RKO (cell line): ENCODE results near the gene GNAZ.

Source experiments
- DNase-seq: peaks from one replicate; pipeline ENCODE4 v3.0.0-alpha.2; 2016; ENCODE audit warnings: low spot score

GNAZ gene

DNA sequence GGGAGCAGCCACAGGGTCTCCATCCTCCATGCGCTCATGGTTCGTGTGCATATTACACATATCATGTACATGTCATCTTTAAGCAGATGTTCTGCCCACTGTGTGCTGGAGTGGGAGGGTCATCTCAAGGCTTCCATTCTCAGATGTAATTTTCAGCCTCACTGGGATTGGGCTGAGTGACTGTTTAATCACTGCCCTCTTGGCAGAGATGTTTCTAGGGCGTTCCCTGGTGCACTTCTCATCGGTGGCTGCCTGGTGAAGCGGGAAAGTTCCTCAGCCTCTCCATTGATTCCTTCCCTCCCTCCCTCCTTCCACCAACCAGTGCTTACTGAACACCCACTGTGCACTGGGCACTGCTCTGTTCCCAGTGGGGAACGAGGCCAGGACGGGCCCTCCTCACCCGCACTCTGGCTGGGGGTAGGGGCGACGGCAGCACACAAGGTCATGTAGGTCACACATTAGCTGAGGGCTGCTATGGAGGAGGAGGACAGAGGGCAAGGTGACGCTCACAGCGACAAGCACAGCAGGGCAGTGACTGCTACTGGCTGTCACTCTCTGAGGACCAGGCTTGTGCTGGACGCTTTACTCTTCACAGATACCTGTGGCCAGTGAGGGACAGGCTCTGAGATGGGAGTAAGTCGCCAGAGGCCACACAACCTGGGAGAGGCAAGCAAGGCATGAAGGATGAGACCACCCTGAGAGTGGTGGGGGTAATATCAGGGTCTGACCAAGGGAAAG lies 22.9 kb downstream of the GNAZ start:
- no peak for DNase-seq

DNA sequence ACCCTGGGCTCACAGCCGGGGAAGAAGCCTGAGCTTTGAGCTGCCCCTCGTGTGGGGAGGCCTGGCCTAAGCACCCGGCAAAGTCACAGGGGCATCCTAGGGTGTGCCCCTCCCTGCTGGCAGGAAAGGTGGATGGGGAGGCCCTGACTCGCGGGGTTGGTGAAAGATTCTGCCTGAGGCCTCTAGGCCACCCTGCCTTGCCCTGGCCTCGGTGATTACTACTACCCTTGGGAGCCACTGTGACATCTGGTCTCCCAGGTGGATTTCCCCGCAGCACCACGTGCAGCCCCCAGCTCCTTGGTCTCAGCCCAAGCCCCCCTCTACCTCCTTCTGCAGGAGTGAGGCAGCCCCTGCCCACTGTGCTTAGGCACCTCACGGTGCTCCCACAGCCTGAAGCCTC lies 23.9 kb downstream of the GNAZ start:
- DNase-seq: no peak

DNA sequence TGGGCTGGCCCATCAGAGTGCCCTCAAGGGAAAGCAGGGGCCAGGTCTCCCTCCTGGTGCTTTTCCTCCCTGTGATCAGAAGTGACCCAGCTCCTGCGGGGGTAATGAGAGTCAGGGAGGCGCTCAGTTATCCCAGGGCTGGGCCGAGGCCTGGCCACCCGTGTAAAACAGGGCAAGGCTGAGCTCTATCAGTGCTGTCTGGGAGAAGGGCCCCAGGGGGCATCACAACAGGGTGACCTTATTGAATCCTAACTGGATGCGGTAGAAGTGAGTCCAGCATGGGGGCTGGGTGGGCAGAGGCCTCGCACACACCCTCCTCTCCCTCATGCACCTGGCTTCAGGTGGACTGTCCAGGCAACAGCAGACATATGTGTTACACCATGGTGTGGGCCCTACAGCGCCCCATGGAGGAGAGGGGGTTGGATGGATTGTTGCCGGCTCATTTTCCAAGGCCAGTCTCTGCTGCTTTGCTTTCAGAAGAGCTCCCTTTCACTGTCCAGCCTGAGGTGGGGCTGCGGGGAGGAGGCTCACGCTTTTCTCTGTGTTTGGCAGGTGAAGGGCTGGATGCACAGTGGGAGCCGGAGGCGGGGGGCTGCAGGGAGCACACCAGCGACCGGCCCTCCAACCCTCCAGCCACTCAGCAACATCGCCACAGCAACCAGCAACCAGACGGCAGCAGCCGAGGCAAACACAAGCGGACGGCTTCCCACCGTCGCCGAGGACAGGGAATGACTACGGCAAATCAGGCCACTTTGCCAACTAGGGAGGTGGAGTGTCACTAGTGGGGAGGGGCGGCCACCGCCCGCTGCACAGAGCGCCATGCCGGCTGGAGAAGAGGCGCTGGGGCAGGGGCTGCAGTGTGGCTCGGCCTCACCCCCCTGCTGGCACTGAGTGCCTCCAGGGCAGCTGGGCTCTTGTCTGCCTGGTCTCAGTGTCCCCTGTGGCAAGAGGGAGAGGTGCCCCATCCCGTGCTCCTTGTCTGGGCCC lies 24.7 kb downstream of the GNAZ start:
- DNase-seq: no peak

DNA sequence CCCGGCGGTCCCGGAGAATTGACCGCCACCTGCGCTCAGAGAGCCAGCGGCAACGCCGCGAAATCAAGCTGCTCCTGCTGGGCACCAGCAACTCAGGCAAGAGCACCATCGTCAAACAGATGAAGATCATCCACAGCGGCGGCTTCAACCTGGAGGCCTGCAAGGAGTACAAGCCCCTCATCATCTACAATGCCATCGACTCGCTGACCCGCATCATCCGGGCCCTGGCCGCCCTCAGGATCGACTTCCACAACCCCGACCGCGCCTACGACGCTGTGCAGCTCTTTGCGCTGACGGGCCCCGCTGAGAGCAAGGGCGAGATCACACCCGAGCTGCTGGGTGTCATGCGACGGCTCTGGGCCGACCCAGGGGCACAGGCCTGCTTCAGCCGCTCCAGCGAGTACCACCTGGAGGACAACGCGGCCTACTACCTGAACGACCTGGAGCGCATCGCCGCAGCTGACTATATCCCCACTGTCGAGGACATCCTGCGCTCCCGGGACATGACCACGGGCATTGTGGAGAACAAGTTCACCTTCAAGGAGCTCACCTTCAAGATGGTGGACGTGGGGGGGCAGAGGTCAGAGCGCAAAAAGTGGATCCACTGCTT lies 25.5 kb downstream of the GNAZ start:
- no peak for DNase-seq

DNA sequence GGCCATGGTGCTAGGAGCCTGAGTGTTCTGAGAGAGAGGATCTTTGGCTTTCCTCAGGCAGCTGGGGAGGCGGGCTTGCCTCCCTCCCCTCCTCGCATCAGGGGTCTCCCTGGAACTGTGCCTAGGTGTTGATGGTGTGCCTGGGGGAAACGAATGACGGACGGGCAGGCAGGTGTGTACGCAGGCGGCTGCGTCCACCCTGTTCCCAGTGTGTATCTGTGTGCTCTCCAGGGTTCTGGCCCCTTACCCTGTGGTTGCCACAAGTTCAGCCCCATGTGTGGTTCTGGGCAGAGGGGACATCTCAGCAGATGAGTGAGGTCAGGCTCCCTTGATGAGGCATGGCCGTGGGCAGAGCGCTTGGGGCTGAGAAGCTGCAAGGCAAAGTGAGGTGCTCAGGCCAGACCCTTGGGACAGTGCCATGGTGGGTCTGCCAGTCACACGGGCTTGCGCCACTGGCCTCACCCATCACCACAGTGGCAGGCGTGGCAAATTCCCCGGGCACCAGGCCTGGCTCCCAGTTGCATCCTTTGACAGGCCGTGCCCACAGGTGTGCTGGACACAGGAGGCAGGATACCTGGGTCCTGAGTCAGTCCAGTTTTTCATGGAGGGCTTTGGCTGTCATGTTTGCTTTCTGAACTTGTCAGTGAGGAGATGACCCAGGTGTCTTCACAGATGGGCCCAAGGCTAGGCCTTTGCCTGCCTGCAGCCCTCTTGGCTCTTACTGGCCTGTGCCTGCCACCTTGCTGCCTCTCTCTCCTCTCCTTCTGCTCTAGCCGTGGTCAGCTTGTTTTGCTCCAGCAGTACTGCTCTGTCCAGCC lies 27.3 kb downstream of the GNAZ start:
- DNase-seq: no peak

DNA sequence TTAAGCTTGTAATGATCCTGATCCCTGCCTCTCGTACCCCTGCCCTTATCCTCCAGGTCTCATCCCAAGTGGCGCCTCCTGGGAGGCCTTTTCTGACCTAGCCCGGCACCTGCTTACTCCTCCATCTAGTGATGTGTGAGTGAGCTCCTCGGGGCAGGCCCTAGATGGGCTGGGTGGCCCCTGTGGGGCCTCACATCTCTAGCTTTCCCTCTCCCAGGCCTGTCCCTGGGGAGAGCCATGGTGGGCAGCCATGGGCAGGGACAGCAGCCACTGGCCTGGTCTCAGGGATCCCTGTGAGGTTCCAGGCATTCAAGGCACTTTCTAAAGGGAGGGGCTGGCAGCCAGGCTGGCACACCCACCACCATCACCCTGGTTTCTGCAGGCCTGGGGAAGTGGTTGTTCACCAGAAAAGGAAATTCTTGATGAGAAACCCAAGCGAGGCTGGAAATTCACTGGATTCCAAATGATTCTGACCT lies 27.9 kb downstream of the GNAZ start:
- DNase-seq: no peak

DNA sequence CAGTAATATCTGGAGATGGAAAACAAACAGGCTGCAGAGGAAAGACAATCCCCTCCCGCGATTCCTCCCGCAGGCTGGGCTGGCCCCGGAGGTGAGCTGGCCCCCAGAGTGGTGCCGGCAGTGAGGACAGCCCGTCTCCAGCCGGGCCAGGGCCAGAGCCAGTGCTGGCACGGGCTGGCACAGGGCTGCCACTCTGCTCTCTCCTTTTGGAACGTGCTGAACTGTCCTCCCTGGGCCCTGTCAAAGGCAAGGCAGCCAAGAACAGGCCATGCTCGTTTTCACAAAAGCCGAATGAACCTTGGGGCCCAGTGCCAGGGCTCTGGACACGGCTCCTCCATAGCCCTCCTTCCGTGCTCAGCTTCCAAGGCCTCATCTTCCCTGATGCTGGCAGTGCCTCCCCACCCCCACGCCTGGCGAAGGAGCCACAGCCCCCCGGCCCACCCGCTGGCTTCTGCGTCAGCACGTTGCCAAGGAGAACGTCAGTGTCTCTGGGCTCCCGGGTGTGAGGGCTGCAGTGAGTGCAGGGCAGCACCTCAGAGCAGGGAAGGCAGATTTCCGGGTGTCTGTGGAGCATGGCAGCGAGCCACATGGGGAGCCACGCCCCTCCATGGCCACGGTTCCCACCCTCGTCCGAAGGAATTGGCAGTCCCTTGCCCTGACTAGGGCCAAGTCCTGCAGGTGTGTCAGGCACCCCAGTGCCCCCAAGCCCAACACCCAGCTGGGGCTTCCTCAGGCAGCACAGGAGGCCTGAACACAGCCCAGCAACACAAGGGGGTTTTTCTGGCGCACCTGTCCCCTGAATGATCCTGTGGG lies 28.6 kb downstream of the GNAZ start:
- DNase-seq: no peak

DNA sequence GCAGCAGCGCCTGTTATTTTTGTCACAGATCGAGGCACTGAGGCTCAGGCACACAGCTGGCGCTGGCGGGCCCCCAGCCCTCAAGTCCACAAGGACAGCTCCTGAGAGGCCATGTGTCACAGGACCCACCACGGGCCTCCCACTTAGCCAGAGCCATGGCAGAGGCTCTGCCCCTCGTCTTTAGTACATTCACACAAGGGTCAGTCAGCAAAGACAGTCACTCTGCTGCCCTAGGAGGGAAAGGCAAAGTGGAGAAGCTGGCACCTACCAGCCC lies 29.1 kb downstream of the GNAZ start:
- no peak for DNase-seq

DNA sequence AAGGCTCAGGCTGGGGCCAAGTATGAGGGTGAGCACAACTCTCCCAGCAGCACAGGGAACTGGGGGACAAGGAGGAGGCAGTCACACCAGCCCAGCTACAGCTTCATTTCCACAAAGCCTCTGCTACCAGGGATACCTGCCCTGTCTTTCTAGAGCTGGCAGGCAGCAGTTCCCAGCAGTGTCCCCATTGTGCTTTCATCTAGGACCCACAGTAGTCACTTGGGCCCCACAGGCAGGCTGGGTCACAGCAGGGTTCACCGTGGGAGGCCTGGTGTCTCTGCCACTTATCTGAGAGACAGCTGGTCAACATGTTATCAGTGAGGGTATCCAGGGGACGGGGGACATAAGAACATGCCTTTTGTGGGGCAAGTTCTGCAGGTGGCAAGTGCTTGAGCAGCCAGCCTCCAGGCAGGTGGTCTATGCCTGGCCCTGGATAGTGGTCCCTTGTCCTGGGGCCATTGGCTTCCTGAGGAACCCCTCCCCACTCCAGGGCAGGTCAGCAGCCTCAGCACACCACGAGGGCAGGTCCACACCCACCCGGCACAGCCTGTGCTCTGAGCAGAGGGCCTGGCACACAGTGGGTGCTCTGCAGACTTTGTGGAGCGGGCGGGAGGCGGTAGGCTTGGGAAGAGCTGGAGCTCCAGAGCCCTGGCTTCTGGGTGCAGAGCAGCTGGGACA lies 29.9 kb downstream of the GNAZ start:
- no peak for DNase-seq

DNA sequence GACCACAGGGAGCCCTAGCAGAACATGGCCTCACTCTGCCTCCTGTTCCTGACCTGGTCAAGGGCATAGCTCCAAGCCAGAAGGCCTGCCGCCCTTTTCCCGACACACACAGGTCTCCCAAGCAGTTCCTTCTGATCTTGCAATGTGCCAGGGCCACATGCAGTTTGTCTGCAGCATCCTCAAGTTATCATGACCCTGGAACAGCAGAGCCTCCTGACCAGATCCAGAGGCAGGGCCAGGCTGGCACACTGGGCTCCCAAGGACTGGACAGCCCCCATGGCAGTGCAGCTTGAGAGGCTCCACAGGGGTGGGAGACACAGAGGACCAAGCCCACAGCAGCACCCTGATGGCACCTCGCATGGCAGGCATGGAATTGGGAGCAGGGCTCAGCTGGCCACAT lies 31.2 kb downstream of the GNAZ start:
- no peak for DNase-seq

DNA sequence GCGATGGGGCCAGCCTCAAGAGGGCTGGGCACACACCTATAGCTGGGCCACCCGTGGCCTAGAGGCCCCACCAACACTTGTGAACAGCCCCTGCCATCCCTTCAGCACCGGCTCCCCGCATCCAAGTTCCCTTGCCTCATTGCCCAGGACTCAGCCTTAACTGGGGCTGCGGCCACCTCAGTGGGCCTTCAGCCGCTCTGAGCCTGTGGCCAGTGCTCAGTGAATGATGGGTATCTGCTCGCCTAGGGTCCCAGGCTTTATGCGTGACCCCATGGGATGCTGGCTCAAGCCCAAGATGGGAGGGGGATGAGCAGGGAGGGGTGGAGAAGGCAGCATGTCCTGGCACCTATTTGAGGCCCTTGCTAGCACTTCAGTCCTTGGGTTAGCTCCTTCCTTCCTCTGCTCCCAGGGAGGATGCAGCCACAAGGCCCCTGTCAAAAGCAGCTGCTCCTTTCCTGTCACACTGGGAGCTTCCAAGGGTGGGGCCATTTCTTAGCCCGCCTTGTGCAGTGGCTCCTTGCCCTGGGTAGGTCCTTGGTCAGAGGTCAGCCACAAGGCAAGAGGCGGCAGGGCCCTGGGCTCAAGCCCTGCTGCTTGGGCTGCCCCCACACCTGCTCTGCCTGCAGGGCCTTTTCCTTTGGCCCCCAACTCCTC lies 31.8 kb downstream of the GNAZ start:
- DNase-seq: no peak

DNA sequence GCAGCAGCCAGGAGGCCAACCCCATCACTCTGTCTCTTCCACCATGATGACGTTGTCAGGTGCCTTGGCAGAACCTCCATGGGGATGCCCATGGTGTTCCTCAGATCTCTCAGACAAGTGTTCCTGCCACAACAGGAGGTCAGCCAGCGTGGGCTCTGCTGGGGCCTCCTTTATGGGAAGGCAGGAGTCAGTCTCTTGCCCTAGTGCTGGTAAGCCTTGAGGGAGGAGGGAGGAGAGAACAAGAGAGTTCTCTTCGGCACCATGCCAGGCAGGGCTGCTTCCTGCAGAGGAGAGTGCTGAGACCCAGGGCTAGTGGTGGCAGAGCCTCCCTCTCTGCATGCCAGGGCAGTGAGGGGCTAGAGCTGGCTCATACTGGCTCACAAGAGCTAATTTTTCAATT lies 32.5 kb downstream of the GNAZ start:
- no peak for DNase-seq

DNA sequence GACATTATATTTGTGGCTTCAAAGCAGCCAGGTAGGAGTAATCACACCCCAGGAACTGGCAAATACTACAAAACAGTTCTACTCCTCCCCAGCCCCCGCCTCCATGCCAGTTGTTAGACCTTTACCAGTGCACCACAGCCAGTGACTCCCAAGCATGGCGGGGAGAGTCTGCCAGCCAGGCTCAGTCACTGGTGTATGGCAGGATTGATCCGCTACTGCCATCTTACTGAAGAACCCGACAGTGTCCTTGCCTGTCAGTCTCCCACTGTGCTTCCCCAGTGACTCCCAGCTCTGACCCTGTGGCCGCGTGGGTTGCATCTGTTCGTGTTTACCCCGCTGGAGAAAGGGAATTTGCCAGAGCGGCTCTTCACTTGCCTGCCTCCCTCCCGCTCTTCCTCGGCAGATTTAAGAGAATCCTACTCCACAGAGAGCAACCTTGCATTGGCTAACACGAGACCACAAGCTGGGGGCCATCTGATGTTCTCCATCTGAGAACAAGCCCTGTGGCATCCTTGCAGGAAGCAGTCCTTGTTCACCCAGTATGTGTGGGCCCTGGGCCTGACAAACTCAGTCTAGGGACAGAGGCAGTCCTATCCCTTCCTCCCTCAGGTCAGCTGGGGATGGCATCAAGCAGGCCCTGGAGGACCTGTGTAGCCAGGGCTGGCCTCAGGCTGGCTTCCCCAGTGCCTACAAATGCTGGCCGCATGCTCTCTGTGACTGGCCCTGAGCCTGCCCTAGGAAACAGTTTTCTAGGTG lies 33.1 kb downstream of the GNAZ start:
- DNase-seq: no peak

DNA sequence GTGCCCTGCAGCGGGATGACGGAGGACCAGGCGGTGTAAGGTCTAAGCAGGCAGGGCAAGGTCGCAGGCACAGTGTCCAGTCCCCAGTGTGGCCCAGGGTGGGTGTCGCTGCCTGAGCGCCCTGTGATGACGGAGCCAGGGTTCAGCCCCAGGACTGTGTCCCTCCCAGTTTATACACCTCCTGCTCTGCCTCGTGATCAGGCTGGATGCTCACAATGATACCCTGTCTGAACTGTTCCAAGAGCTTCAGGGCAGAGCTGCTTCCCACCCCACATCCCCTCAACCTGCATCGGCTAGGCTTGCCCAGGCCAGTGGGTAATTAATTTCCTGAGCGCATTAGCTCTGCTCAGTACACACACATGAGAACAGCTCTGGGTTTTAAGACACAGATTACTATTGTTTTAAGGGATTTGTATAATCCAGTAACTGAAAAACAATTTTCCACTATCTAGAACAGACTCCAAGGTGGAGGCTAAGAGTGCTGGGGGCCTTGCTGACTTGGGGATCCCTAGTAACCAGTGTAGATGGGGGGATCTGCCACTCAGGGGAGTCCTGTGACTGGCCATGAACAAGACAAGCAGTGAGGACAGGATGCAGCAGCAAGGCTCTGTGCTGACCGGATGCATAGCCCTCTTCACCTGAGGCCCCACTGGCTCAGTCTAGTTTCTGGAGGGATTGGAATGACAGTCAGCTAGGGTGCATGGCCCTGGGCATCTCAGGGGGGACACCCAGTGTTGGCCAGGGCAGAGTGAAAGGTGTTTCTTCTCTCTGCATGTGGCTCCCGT lies 34.1 kb downstream of the GNAZ start:
- DNase-seq: no peak

DNA sequence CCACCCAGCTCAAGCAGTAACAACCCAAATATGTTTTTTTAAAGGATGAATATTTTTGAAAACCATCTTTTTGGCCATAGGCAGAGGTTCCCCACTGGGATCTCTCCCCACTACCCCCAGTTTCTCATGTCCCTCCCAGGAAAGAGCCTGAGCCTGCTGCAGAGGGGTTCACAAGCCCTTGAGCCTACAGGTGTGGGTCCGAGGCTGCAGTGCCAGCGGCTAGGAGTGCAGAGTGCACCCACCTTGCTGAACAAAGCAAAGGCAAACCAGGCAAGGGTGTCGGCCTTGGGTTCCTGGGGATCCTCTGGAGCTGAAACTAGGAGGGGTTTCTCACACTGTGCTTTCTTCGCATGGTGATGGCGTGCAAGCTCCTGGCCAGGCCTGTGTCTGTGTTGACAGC lies 35.0 kb downstream of the GNAZ start:
- no peak for DNase-seq

DNA sequence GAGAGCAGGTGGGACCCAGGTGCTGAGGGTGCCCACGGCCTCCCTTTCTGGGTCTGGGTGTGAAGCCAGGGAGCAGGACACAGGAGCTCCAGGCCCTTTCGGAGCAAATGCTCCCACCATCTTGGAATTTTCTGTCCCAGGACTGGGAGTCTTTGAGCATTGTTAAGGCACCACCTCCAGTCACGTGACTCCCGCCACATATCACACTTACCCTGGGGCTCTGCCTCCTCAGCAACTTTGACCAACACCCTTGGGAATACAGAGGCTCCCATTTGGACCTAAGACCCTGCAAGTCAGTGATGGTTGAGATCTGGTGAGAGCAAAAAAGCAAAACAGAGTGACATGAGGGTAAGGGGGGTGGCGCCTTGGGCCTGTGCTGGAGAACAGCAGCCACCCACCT lies 35.6 kb downstream of the GNAZ start:
- DNase-seq: no peak

DNA sequence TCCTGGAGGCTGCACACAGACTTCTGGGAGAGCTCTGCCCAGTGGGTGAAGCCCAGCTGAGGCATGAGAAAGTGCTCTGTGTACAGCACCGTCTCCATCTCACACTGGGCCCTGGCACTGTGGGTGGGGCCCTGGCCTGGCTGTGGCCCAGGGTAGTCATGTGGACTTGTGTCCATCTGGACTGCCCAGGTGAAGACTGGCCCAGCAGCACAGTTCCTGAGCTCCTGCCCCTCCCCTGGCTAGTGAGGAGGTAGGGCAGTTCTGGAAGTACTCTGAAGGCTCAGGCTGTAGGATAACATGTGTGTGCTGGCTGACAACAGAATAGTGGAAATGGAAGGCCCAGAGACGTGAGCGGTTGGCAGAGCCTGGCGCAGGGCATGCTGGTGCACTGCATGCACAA lies 36.0 kb downstream of the GNAZ start:
- DNase-seq: no peak

DNA sequence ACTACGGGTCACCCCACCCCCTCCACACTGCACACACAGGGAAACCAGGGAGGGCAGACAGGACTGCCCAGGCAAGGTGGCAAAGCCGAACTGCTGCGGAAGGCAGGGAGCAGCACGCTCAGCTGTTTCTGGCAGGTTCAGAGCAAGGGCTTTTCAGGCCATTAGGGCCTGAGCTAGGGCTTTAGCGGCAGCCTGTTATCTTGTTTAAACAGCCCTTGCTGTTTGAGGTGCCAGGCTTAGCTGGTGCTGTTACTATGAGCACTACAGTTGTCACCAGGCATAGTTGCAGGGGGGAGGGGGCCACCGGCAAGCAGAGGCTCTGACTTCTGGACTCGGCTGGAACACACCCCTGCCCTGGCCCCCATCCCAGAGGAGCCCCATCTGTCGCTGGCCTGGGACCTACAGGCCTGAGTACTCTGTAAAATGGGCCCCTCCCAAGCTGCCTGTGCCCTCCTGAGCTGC lies 36.6 kb downstream of the GNAZ start:
- DNase-seq: no peak
